GM23338 (cell line): Measurements from ENCODE around the gene GDF10.

ENCODE experiments used
- CTCF ChIP-seq, 2 experiments: fragments of 200-600 bp in 1 of 2; sonication (generic) in 1 of 2; conservative IDR thresholded peaks; 2 replicates each; pipeline versions ENCODE4 v1.5.1 to v1.6.1; 2016 to 2017; ENCODE audit warnings: antibody characterized with exemption in 2 of 2, low read depth in 2 of 2, mild to moderate bottlenecking in 2 of 2, moderate library complexity in 1 of 2
- EZH2 ChIP-seq: fragments of 200-600 bp; sonication (generic); IDR thresholded peaks from one replicate; pipeline ENCODE4 v1.8.0; 2017; ENCODE audit warnings: antibody characterized with exemption, mild to moderate bottlenecking, low read depth; ENCODE audit not compliant: unreplicated experiment
- EZH2phosphoT487 ChIP-seq: fragments of 200-600 bp; sonication (generic); IDR thresholded peaks from one replicate; pipeline ENCODE4 v1.8.1; 2018; ENCODE audit warnings: antibody characterized with exemption; ENCODE audit not compliant: unreplicated experiment
- JUNB ChIP-seq: IDR thresholded peaks from one replicate; pipeline ENCODE4 v1.6.1; 2016; ENCODE audit warnings: antibody characterized with exemption; ENCODE audit not compliant: unreplicated experiment
- ZNF331 ChIP-seq: fragments of 250-450 bp; sonication (Bioruptor Pico); IDR thresholded peaks from 2 replicates; pipeline ENCODE4 v1.5.0; 2020; ENCODE audit warnings: low read depth, mild to moderate bottlenecking, moderate library complexity

- no peak for TF ChIP-seq CTCF (conservative IDR thresholded peaks at IDR 0.05; ENCODE audit: low read depth in 2 of 2)
- TF ChIP-seq EZH2 = no peak
- no peak for TF ChIP-seq ZNF331
- no peak for TF ChIP-seq JUNB
- no peak for TF ChIP-seq EZH2phosphoT487
Measured at GRCh38 chr10:47348138-47348651, 48.2 kb downstream of the GDF10 start, which contains the start of gene RBP3.
